Lung (tissue), 12 donors: ENCODE measurements around the gene PHACTR3. TPM values are rescaled to one million over a fixed set of nuclear protein-coding genes. Genes with fewer than 3 reads are reported as not detected.

Experiments used
- ATAC-seq: fragments of 200-7000 bp; cut with Tn5 transposase; one replicate; pipeline ENCODE4 v1.9.1; 2020; ENCODE audit warnings: moderate number of reproducible peaks; ENCODE audit not compliant: insufficient read depth, low FRiP score
- DNase-seq, 3 donors: peaks; one replicate each; pipeline ENCODE4 v3.0.0-alpha.2; 2013 to 2017
- H3K27ac ChIP-seq, 2 donors: one replicate each; pipeline ENCODE4 v1.5.1; 2013; ENCODE audit warnings: mild to moderate bottlenecking in 2 of 2, moderate library complexity in 2 of 2, control low read depth in 1 of 2, inconsistent platforms in 1 of 2, low read depth in 1 of 2, low read length in 1 of 2
- H3K27me3 ChIP-seq, 3 donors: one replicate each; pipeline ENCODE4 v1.5.1; 2013; ENCODE audit warnings: low read length in 2 of 3; ENCODE audit not compliant: control insufficient read depth in 3 of 3, insufficient read depth in 3 of 3
- H3K36me3 ChIP-seq, 4 donors: one replicate each; pipeline ENCODE4 v1.5.1; 2013; ENCODE audit warnings: low read length in 4 of 4, mild to moderate bottlenecking in 1 of 4, moderate library complexity in 1 of 4; ENCODE audit not compliant: control insufficient read depth in 4 of 4, insufficient read depth in 4 of 4
- H3K4me1 ChIP-seq, 5 donors: one replicate each; pipeline ENCODE4 v1.5.1; 2013; ENCODE audit warnings: low read length in 5 of 5, mild to moderate bottlenecking in 2 of 5, moderate library complexity in 1 of 5; ENCODE audit not compliant: control insufficient read depth in 5 of 5, insufficient read depth in 5 of 5
- H3K4me3 ChIP-seq: one replicate; pipeline ENCODE4 v1.5.1; 2013; ENCODE audit warnings: mild to moderate bottlenecking, control low read depth, moderate library complexity
- H3K9ac ChIP-seq, 2 donors: one replicate each; pipeline ENCODE4 v1.5.1; 2013; ENCODE audit warnings: low read length in 2 of 2, control low read depth in 1 of 2; ENCODE audit not compliant: insufficient read depth in 1 of 2
- H3K9me3 ChIP-seq, 4 donors: one replicate each; pipeline ENCODE4 v1.5.1; 2013; ENCODE audit warnings: low read length in 3 of 4, mild to moderate bottlenecking in 1 of 4, moderate library complexity in 1 of 4; ENCODE audit not compliant: control insufficient read depth in 4 of 4, insufficient read depth in 3 of 4
- CTCF ChIP-seq: IDR thresholded peaks from 2 replicates; pipeline ENCODE4 v1.5.1; 2012; ENCODE audit warnings: mild to moderate bottlenecking; ENCODE audit errors: control extremely low read depth, extremely low read depth
- WGBS, 2 donors: extraction: QIAGEN DNeasy Blood & Tissue Kit; methylation state at CpG; one replicate each; pipeline ENCODE4 v1.1.7; 2013; 5-methylcytosine and 5-hydroxymethylcytosine counted together
- polyA plus RNA-seq, 2 donors: library from polyadenylated mRNA; stranded (reverse); fragments of 200-250 nt; gene quantifications; one replicate each; pipeline ENCODE4 v1.2.1, GENCODE V29; 2013
- total RNA-seq, 2 donors: library from RNA; depleted of rRNA in 1 of 2; stranded (reverse); fragments of >200 nt in 1 of 2; gene quantifications; one replicate each; pipeline ENCODE4 v1.2.1, GENCODE V29; 2014 to 2021
- donor health status: control.
- donor health status: control.
- donor health status: Bipolar disorder and iron deficiency.
- donor health status: healthy.
- donor health status: DM: yes; HTN: yes; CAD: no.

Gene PHACTR3
- total and polyA plus RNA-seq, 4 donors = 3.8 to 12.0 (median 5.9) TPM

- TF ChIP-seq CTCF = no peak
Measured at GRCh38 chr20:59780494-59781185, 176.3 kb downstream of the PHACTR3 start.

GRCh38 chr20:59781226-59781625 is 176.9 kb downstream of the PHACTR3 start:
- Histone ChIP-seq H3K4me3 (no peak overlapping the region), H3K27ac (no peak overlapping the region), H3K36me3 (no peaks in the 10 kb centered on the region), H3K9me3 (no peaks in the 10 kb centered on the region), H3K4me1 (no peaks in the 10 kb centered on the region), H3K27me3 (no peaks in the 10 kb centered on the region), H3K9ac (no peak overlapping the region)
- ATAC-seq (no peak), DNase-seq (no peak)
- no peak for TF ChIP-seq CTCF
- 88 to 95% methylated on average over 12 of the region's 12 CpGs for WGBS, 2 donors

More at GRCh38 chr20:59780494-59781185, 176.3 kb downstream of the PHACTR3 start:
- DNase-seq (no peak), ATAC-seq (no peak)
- Histone ChIP-seq H3K27ac (no peak overlapping the region), H3K4me1 (no peaks in the 10 kb centered on the region), H3K27me3 (no peaks in the 10 kb centered on the region), H3K4me3 (no peak overlapping the region), H3K9ac (no peak overlapping the region), H3K36me3 (no peaks in the 10 kb centered on the region), H3K9me3 (no peaks in the 10 kb centered on the region)
- 91 to 92% methylated on average over 12 of the region's 12 CpGs for WGBS, 2 donors

GRCh38 chr20:59782986-59783640 is 178.8 kb downstream of the PHACTR3 start:
- Histone ChIP-seq H3K4me3 (no peak overlapping the region), H3K9me3 (no peaks in the 10 kb centered on the region), H3K4me1 (no peaks in the 10 kb centered on the region), H3K27me3 (peaks cover 0 to 4% (median 2%) of the 10 kb centered on the region in 3 donors), H3K36me3 (no peaks in the 10 kb centered on the region), H3K27ac (no peak overlapping the region), H3K9ac (no peak overlapping the region)
- ATAC-seq (no peak), DNase-seq (peak; percentile 60 to 72 (median 67))
- TF ChIP-seq CTCF = peak; percentile 32
- 21 to 24% methylated on average over 14 of the region's 14 CpGs for WGBS, 2 donors
